ENCODE measurements around the gene ICAM4. TPM values are rescaled to one million over a fixed set of nuclear protein-coding genes. Genes with fewer than 3 reads are reported as not detected.
A peak's percentile ranks its signal among the peaks of the same experiment; 100 is the strongest.

The ICAM4 gene
- total and polyA plus RNA-seq, 2 of the 13 experiments (the other 11 are each of a cell fraction or from before 2014, with no cell fraction given) = 2.9 to 4.0 TPM

DNA sequence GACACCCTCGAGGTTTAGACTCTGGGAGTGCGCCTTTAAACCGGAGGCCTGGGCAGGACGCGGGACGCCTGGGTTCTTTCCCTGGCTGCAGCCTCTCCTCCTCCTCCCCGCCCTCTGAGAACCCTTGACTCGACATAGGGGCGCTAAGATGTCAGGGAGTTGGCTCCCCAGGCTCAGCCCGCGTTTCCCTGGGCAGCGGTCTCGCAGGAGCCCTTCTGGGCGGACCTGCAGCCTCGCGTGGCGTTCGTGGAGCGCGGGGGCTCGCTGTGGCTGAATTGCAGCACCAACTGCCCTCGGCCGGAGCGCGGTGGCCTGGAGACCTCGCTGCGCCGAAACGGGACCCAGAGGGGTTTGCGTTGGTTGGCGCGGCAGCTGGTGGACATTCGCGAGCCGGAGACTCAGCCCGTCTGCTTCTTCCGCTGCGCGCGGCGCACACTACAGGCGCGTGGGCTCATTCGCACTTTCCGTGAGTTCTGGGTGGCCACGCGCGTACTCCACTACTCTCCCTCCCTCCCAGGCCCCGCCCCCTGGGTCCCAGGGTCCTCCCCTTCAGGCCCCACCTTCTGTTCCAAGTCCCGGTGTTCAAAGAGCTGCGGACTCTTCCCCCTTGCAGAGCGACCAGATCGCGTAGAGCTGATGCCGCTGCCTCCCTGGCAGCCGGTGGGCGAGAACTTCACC is 4.3 kb downstream of the ICAM4 start (continued):
- TF ChIP-seq, protein P1, sequence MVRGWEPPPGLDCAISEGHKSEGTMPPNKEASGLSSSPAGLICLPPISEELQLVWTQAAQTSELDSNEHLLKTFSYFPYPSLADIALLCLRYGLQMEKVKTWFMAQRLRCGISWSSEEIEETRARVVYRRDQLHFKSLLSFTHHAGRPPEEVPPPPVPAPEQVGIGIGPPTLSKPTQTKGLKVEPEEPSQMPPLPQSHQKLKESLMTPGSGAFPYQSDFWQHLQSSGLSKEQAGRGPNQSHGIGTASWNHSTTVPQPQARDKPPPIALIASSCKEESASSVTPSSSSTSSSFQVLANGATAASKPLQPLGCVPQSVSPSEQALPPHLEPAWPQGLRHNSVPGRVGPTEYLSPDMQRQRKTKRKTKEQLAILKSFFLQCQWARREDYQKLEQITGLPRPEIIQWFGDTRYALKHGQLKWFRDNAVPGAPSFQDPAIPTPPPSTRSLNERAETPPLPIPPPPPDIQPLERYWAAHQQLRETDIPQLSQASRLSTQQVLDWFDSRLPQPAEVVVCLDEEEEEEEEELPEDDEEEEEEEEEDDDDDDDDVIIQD (CRISPR knock-in tag; IDR thresholded peaks at IDR 0.05; ENCODE audit: low read depth) = no peak
- TF ChIP-seq MTA1 (CRISPR knock-in tag; IDR thresholded peaks at IDR 0.05; ENCODE audit: borderline replicate concordance) = no peak
- TF ChIP-seq NR3C1 (CRISPR knock-in tag; IDR thresholded peaks at IDR 0.05) = no peak
- TF ChIP-seq MAFK (conservative IDR thresholded peaks at IDR 0.05 in 1 of 2, IDR thresholded peaks at IDR 0.05 in 1 of 2; ENCODE audit: low read length in 2 of 2) = no peak
- no peak for TF ChIP-seq FOXK2 (IDR thresholded peaks at IDR 0.05)
- TF ChIP-seq SAFB2 (CRISPR knock-in tag; IDR thresholded peaks at IDR 0.05; ENCODE audit: borderline replicate concordance, low read depth) = no peak
- peak; percentile 75; the same call in 1 of the 2 replicates for TF ChIP-seq SP4 (CRISPR knock-in tag; IDR thresholded peaks at IDR 0.05)
- no peak for TF ChIP-seq ZNF639 (CRISPR knock-in tag; conservative IDR thresholded peaks at IDR 0.05)
- no peak for TF ChIP-seq CHD2 (IDR thresholded peaks at IDR 0.05; ENCODE audit: low read depth, low read length)
- no peak for TF ChIP-seq ZNF574 (CRISPR knock-in tag; IDR thresholded peaks at IDR 0.05)
- no peak for TF ChIP-seq ZNF503 (CRISPR knock-in tag; IDR thresholded peaks at IDR 0.05)
- no peak for TF ChIP-seq ZNF331 (CRISPR knock-in tag; IDR thresholded peaks at IDR 0.05)
- no peak for TF ChIP-seq SIN3A (IDR thresholded peaks at IDR 0.05; ENCODE audit: borderline replicate concordance, low read depth, low read length)
- TF ChIP-seq PPARG (CRISPR knock-in tag; conservative IDR thresholded peaks at IDR 0.05) = no peak
- no peak for TF ChIP-seq KAT2B (IDR thresholded peaks at IDR 0.05; ENCODE audit: borderline replicate concordance, low read depth, low read length)
- TF ChIP-seq ZNF326 (CRISPR knock-in tag; IDR thresholded peaks at IDR 0.05; ENCODE audit: borderline replicate concordance) = no peak
- TF ChIP-seq ZFP36L1 (CRISPR knock-in tag; IDR thresholded peaks at IDR 0.05) = no peak
- TF ChIP-seq ISX (CRISPR knock-in tag; conservative IDR thresholded peaks at IDR 0.05) = no peak
- TF ChIP-seq ZBTB39 (CRISPR knock-in tag; IDR thresholded peaks at IDR 0.05) = no peak
- peak; percentile 56; the same call in 1 of the 2 replicates for TF ChIP-seq SAP130 (CRISPR knock-in tag; IDR thresholded peaks at IDR 0.05; ENCODE audit: low read depth)
- no peak for TF ChIP-seq ZNF562 (CRISPR knock-in tag; IDR thresholded peaks at IDR 0.05; ENCODE audit: borderline replicate concordance)
